ENCODE results near the gene GEMIN5. TPM values are rescaled to one million over a fixed set of nuclear protein-coding genes. Genes with fewer than 3 reads are reported as not detected.

Gene GEMIN5
- total and polyA plus RNA-seq, 2 of the 13 experiments (the other 11 are each of a cell fraction or from before 2014, with no cell fraction given) = 6.6 to 28.6 TPM

GRCh38 chr5:154841273-154841661, 96.7 kb downstream of the GEMIN5 start (continued):
- TF ChIP-seq POGK (CRISPR knock-in tag; conservative IDR thresholded peaks at IDR 0.05) (no peak), HOXD1 (CRISPR knock-in tag; IDR thresholded peaks at IDR 0.05) (no peak), ZNF101 (CRISPR knock-in tag; IDR thresholded peaks at IDR 0.05; ENCODE audit: borderline replicate concordance, low read depth) (no peak)

GRCh38 chr5:154840435-154841272, 97.4 kb downstream of the GEMIN5 start:
- FAIRE-seq = no peak
- no TSS peak for BruUV-seq (replicated peaks)
- Histone ChIP-seq H2AFZ (ENCODE audit: low read length) (no peak overlapping the region), H3K27ac (ENCODE audit: extremely low read length, insufficient read depth, low read length) (no peak overlapping the region), H3K4me3 (replicated peaks in 1 of 3; ENCODE audit: insufficient read depth in 1 of 3, low read depth in 2 of 3, low read length in 3 of 3) (no peak overlapping the region), H3K36me3 (replicated peaks in 1 of 2; ENCODE audit: control insufficient read depth in 1 of 2, insufficient read depth in 2 of 2, low read length in 2 of 2) (peaks cover 0 to 6% of the 10 kb centered on the region in 2 experiments; a peak in 2 of 5 replicates), H3K27me3 (ENCODE audit: control insufficient read depth in 1 of 2, insufficient read depth in 2 of 2, low read length in 2 of 2) (no peaks in the 10 kb centered on the region), H3K4me1 (ENCODE audit: insufficient read depth, low read length) (peaks cover 89% of the 10 kb centered on the region), H3K9me3 (ENCODE audit: low read length) (no peaks in the 10 kb centered on the region), H4K20me1 (ENCODE audit: insufficient read depth, low read length) (no peaks in the 10 kb centered on the region), H3K9ac (ENCODE audit: insufficient read depth, low read depth, low read length) (no peak overlapping the region), H3K79me2 (ENCODE audit: insufficient read depth, low read length) (no peaks in the 10 kb centered on the region), H3K4me2 (ENCODE audit: low read depth, low read length) (no peak overlapping the region)
- DNase-seq (ENCODE audit: low spot score) = no peak
- POLR2A ChIA-PET = interaction anchor here (0.7 to 1.4 kb wide), 4 partner anchors 10 to 158 kb away, joined by 3 to 8 read pairs (median 4); partner anchors contain the start of genes CNOT8 and FAXDC2
- intact Hi-C loops (cut with micrococcal nuclease; ENCODE audit: unreplicated experiment) (no loop called here), in situ Hi-C loops (cut with HindIII; ENCODE audit: extremely low pct_ligation_motif_present, low pct_unique_long_range_greater_than_20kb) (no loop called here)
- WGBS (ENCODE audit: low lambda C conversion rate) = 96% methylated on average over 3 of the region's 6 CpGs
- no peak for ATAC-seq
- no peak for TF ChIP-seq ZFP37 (CRISPR knock-in tag; IDR thresholded peaks at IDR 0.05; ENCODE audit: borderline replicate concordance)
- 0 out of 2 replicates have a peak, but pooled peaks have one; percentile 5 for TF ChIP-seq ZNF737 (CRISPR knock-in tag; IDR thresholded peaks at IDR 0.05; ENCODE audit: borderline replicate concordance)
- peak; percentile 80 for TF ChIP-seq ZNF121 (CRISPR knock-in tag; IDR thresholded peaks at IDR 0.05)
- CTCF ChIA-PET (ENCODE audit: low intra/inter-chr PET ratio, low total read pairs) = no interaction called here

Other genes starting within 250 kb of the GEMIN5 start
- gene LARP1, start 182.8 kb downstream of the GEMIN5 start, total RNA-seq (2016; rRNA removed; fragmentation: Illumina TruSeq; extraction: Trizol) = 61.4 and 68.5 TPM in 2 replicates
- gene LARP1, start 182.8 kb downstream of the GEMIN5 start, polyA plus RNA-seq (2011; rRNA removed) = 45.2 and 52.0 TPM in 2 replicates
- gene FAXDC2, start 87.6 kb downstream of the GEMIN5 start, total RNA-seq (2016; rRNA removed; fragmentation: Illumina TruSeq; extraction: Trizol) = 3.0 and 4.7 TPM in 2 replicates
- 49.5 and 58.8 TPM in 2 replicates for gene FAXDC2, start 87.6 kb downstream of the GEMIN5 start, polyA plus RNA-seq (2011; rRNA removed)
- gene CNOT8, start 79.6 kb downstream of the GEMIN5 start, total RNA-seq (2016; rRNA removed; fragmentation: Illumina TruSeq; extraction: Trizol) = 37.1 and 50.3 TPM in 2 replicates
- gene CNOT8, start 79.6 kb downstream of the GEMIN5 start, polyA plus RNA-seq (2011; rRNA removed) = 63.8 and 74.9 TPM in 2 replicates
- 84.8 and 118 TPM in 2 replicates for gene MRPL22, start 2.9 kb upstream of the GEMIN5 start, total RNA-seq (2016; rRNA removed; fragmentation: Illumina TruSeq; extraction: Trizol)
- gene MRPL22, start 2.9 kb upstream of the GEMIN5 start, polyA plus RNA-seq (2011; rRNA removed) = 55.1 and 66.8 TPM in 2 replicates
- 0.04 and 0.11 TPM in 2 replicates for gene KIF4B, start 75.5 kb upstream of the GEMIN5 start, total RNA-seq (2016; rRNA removed; fragmentation: Illumina TruSeq; extraction: Trizol)
- gene KIF4B, start 75.5 kb upstream of the GEMIN5 start, polyA plus RNA-seq (2011; rRNA removed) = not detected in 2 replicates

Data from HepG2 (cell line).